Measurements from ENCODE around the gene CYP27A1.

CYP27A1 gene

DNA sequence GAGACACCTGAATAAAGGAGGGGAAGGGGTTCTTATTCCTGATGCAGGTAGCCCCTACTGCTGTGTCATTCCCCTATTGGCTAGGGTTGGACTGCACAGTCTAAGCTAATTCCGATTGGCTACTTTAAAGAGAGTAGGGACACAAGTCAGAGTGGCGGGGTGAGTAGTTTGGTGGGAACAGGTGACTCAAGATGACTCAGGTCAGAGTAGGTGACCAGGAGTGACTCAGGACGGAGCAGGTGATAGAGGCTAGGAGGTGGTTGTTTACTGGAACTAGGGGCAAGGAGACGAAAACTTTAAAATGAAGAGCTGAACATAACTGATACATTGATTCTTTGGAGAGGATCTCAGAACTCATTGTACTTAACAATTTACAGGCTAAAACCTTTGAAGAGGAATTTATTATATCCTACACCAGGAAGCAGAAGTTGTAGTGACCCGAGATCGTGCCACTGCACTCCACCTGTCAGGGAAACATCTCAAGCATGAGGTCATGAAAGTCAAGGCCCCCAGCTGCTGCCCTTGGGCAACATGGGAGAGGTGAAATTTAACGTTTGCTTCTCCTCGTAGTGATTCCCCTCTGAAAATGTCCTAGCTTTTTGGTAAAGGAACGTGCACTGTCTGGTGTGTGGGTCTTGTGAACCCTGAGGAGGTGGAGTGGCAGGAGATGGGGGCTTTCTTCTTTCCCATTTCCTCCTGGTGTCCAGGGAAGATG lies 4.5 kb upstream of the CYP27A1 start:
- Histone ChIP-seq H3K27me3 (peaks cover 36% of the 10 kb centered on the region), H3K27ac (no peak overlapping the region), H3K4me1 (ENCODE audit: control insufficient read depth in 1 of 2, insufficient read depth in 1 of 2, low read depth in 1 of 2, low read length in 1 of 2) (peaks cover 17 to 31% of the 10 kb centered on the region in 2 experiments), H3K4me3 (ENCODE audit: low read depth in 1 of 2, low read length in 1 of 2) (no peak overlapping the region), H3K36me3 (no peaks in the 10 kb centered on the region), H3K9me3 (no peaks in the 10 kb centered on the region)
- TF ChIP-seq, protein P1, sequence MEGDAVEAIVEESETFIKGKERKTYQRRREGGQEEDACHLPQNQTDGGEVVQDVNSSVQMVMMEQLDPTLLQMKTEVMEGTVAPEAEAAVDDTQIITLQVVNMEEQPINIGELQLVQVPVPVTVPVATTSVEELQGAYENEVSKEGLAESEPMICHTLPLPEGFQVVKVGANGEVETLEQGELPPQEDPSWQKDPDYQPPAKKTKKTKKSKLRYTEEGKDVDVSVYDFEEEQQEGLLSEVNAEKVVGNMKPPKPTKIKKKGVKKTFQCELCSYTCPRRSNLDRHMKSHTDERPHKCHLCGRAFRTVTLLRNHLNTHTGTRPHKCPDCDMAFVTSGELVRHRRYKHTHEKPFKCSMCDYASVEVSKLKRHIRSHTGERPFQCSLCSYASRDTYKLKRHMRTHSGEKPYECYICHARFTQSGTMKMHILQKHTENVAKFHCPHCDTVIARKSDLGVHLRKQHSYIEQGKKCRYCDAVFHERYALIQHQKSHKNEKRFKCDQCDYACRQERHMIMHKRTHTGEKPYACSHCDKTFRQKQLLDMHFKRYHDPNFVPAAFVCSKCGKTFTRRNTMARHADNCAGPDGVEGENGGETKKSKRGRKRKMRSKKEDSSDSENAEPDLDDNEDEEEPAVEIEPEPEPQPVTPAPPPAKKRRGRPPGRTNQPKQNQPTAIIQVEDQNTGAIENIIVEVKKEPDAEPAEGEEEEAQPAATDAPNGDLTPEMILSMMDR (IDR thresholded peaks at IDR 0.05): no peak

DNA sequence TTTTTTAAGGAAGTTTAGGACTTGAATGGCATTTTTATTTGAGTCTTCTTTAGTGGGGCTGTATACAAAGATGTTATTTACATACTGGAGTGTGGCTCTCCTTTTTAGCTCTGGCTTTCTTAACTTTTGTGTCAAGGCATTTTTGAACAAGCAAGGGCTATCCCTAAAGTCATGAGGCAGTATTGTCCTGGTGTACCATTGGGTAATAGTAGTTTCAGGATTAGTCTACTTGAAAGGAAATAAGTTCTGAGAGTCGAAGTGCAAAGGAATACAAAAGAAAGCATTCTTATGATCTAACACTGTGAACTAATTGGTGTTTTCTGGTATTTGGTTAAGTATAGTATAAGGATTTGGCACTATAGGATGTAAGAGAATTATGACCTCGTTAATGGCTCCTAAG lies 1.9 kb upstream of the CYP27A1 start:
- peaks cover 10 to 24% of the 10 kb centered on the region in 2 experiments for H3K4me1 ChIP-seq (ENCODE audit: control insufficient read depth in 1 of 2, insufficient read depth in 1 of 2, low read depth in 1 of 2, low read length in 1 of 2)
- peaks cover 63% of the 10 kb centered on the region for H3K27me3 ChIP-seq
- H3K4me3 ChIP-seq (ENCODE audit: low read depth in 1 of 2, low read length in 1 of 2): no peak overlapping the region
- H3K9me3 ChIP-seq: no peaks in the 10 kb centered on the region
- H3K27ac ChIP-seq: no peak overlapping the region
- TF ChIP-seq, protein P1 (IDR thresholded peaks at IDR 0.05): no peak
- H3K36me3 ChIP-seq: no peaks in the 10 kb centered on the region

DNA sequence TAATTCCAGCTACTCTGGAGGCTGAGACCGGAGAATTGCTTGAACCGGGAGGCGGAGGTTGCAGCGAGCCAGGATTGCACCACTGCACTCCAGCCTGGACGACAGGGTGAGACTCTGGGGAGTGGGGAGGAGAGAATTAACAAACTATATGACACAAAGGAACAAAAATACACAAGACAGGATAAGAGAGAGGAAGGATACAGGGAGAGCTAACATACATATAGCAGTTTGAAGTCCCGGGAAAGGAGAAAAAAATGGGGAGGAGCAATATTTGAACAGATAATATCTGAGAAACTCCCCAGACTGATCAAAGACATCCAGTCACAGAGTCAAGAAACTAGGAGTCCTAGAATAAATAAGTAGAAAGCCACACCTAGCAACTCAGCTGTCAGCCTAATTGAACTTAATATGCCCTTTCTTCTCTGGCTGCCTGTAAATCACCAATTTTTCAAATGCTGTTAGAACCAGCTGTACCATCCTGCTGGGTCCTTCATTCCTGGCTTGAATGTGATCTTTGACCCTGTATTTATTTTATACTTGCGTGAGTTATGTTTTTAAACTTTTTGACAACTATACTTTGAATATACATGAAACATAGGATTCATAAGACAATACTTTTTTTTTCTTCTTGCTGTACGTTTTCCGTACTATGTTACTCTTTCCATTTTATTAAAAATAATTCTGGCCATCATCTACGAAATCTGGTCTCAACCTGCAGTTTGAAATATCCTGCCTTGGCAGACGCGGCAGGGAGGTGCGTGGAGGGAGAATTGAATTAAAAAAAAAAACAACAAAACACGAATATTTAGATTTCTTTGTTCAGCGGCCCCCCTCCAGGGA lies 876 bp upstream of the CYP27A1 start:
- Histone ChIP-seq H3K9me3 (no peaks in the 10 kb centered on the region), H3K27me3 (peaks cover 73% of the 10 kb centered on the region), H3K27ac (no peak overlapping the region), H3K4me1 (ENCODE audit: control insufficient read depth in 1 of 2, insufficient read depth in 1 of 2, low read depth in 1 of 2, low read length in 1 of 2) (peaks cover 7 to 17% of the 10 kb centered on the region in 2 experiments), H3K4me3 (ENCODE audit: low read depth in 1 of 2, low read length in 1 of 2) (peak overlapping the region; percentile 52 to 54), H3K36me3 (no peaks in the 10 kb centered on the region)
- TF ChIP-seq, protein P1 (IDR thresholded peaks at IDR 0.05): no peak

DNA sequence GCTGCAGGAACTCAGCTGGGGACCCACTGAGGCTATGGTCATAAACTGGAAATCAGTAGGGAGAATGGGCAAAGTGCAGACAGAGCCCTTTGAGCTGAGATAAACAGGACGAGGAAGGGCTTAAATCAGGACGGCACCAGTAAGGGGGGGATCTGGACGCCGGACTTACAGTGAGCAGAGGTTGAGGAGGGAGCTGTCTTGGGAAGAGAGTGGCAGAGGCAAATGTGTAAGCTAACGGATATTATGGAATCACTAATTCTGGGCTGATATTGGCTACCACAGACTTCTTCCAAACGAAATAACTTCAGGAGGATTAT lies 539 bp downstream of the CYP27A1 start:
- H3K4me1 ChIP-seq (ENCODE audit: control insufficient read depth in 1 of 2, insufficient read depth in 1 of 2, low read depth in 1 of 2, low read length in 1 of 2): peaks cover 0 to 8% of the 10 kb centered on the region in 2 experiments
- TF ChIP-seq, protein P1 (IDR thresholded peaks at IDR 0.05): no peak
- peak overlapping the region; percentile 60 for H3K27ac ChIP-seq
- H3K27me3 ChIP-seq: peaks cover 81% of the 10 kb centered on the region
- peak overlapping the region; percentile 52 to 54 for H3K4me3 ChIP-seq (ENCODE audit: low read depth in 1 of 2, low read length in 1 of 2)
- no peaks in the 10 kb centered on the region for H3K36me3 ChIP-seq
- H3K9me3 ChIP-seq: no peaks in the 10 kb centered on the region

DNA sequence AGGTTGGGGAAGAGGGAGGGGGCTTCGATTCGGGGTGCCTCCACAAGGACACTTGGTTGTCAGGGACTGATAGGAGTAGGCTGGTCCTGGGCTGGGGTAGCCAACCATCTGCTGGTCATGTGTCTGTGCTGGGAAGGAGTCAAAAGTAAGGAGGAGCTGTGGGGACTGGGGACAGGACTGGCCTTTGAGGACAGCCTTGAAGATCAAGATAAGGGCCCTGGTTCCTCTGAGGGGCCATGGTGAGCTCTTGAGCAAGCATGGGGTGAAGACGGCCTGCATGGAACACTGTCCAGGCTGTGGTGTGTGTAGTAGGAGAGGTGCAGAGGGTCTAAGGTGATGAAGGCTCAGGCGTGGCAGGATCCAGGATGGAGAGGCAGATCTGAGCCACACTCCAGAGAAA lies 1.7 kb downstream of the CYP27A1 start:
- TF ChIP-seq, protein P1 (IDR thresholded peaks at IDR 0.05): no peak
- peak overlapping the region in 1 of 2 experiments; percentile 31 for H3K4me3 ChIP-seq (ENCODE audit: low read depth in 1 of 2, low read length in 1 of 2)
- H3K4me1 ChIP-seq (ENCODE audit: control insufficient read depth in 1 of 2, insufficient read depth in 1 of 2, low read depth in 1 of 2, low read length in 1 of 2): peaks cover 0 to 8% of the 10 kb centered on the region in 2 experiments

More for the DNA sequence above, 1.7 kb downstream of the CYP27A1 start:
- no peaks in the 10 kb centered on the region for H3K36me3 ChIP-seq
- peaks cover 81% of the 10 kb centered on the region for H3K27me3 ChIP-seq
- peak overlapping the region; percentile 6 for H3K27ac ChIP-seq
- no peaks in the 10 kb centered on the region for H3K9me3 ChIP-seq
